HG03064 (cell line): ENCODE results near the gene NT5DC4.
A peak's percentile ranks its signal among the peaks of the same experiment; 100 is the strongest.

ENCODE experiments used
- ATAC-seq: cut with Tn5 transposase; IDR thresholded peaks from one replicate; pipeline ENCODE4 v1.9.1; 2021; ENCODE audit warnings: low read depth; ENCODE audit not compliant: unreplicated experiment

NT5DC4 gene

GRCh38 chr2:112777036-112777435 lies 56.2 kb downstream of the NT5DC4 start:
- ATAC-seq: no peak

- ATAC-seq: no peak
Measured at GRCh38 chr2:112779598-112779997, 58.8 kb downstream of the NT5DC4 start.

GRCh38 chr2:112782234-112782799 lies 61.5 kb downstream of the NT5DC4 start:
- peak; percentile 79 for ATAC-seq

DNA sequence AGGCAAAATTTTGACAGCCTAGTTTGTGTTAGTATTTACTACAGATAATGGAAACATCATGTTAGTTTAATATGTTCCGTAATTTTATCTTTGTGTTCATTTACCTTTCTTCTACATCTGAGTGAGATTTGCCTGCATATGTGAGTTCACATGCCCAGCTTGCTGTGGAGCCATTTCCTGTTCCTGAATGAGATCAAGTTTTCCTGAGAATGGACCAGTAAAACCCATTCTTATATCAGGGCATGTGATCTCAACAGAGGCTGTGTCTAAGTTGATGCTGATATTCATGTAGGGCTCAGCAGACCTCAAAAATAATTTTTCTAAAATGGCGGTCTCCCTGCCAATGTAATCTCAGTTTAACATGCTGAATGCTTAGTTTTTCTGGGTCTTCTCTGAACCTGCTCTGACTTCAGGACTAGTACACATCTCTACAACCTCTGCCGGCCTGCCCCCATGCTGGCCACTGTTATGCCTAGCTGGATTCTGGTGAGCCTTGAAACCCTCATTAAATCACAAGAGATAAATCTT lies 62.4 kb downstream of the NT5DC4 start:
- no peak for ATAC-seq

DNA sequence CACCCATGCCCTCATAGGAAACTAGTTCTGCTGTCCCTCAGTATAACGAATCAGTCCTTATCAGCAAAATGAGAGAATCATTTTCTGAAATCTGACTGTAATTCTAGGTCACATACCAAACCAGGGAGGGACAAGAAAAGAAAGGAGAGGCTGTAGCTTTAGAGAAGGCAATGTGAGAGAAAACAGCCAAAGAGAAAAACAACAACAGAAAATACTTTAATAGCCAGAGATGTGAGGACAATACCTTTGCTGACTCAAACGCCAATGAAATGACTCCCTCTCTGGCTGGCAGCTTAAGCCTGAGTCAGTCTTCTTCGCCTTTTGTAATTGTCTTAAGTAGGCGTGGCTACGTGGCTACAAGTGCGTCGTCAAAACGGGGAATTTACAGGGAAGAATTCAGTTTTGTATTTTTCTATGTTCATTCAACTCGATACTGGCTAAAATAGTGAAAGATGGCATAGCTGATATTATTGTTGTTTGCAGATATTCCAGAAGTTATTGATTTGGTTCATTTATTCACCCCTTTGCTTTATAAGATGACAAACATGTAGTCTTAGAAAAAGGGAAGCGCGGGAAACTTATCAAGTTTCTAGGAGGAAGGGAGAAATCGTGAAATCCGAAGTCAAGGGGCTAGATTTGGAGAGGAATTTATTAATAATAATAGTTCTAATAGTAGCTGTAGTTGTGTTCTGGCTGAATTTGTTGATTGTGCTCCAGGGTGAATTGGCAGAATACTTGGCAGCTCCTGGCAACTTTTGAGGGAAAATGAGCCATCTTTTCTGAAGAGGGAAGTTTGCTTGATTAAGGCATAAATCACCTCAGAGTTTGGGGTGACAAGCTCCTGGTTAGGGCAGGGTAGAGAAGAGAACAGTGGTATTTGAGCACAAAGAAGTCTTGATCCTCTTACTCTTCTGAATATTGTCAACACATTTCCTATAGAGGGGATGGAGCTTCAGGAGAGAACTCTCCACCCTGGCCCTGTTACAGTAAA lies 63.7 kb downstream of the NT5DC4 start, which contains the start of gene IL1A:
TSS of gene IL1A (minus strand) at position 295 of the 991 bp plus-strand sequence. CDS start 723 bp downstream, outside the sequence.
- no peak for ATAC-seq

DNA sequence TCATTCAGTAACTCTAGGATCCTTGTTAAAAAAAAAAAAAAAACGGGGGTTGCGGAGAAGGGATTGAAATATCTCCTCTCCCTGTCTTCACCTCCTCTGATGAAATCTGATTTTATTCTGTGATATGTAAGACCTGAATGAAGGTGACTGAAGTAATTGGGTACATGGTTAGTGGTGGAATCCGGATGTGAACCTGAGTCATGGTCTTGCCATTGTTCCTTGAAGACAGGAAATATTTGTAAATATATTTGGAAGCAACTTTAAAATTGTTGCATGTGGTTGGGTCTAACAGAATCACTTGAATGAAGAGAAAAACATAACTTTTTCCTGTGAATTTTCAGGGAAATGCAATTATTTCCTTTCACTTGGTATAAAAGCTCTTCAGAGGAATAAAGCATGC lies 66.5 kb downstream of the NT5DC4 start:
- no peak for ATAC-seq

DNA sequence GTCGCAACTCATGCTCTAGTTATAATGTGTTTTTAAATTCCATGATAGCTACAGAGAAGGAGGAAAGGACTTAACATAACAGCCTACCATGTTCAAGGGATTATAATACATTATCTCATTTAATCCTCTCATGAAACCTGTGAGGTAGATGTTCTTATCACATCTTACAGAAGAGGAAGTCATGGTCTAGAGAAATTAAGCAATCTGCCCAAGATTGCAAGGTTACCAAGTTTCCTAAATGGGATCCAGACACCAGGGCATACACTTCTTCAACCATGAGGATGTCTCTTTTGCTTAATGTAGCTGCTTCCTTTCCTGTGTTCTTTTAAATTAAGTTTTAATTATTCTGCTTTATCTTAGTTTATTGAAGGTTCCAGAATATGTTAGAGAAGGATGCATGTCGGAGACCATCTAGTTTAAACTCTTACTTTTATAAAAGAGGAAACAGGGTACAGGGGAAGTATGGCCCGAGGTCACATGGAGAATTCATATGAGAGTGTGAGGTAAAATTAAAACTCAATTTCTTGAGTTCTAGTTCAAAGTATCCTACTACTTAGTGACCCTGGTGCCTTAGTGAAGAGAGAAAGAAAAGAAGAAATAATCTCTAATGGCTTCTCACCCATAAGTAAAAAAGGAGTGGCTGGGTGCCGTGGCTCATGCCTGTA lies 67.0 kb downstream of the NT5DC4 start:
- no peak for ATAC-seq

DNA sequence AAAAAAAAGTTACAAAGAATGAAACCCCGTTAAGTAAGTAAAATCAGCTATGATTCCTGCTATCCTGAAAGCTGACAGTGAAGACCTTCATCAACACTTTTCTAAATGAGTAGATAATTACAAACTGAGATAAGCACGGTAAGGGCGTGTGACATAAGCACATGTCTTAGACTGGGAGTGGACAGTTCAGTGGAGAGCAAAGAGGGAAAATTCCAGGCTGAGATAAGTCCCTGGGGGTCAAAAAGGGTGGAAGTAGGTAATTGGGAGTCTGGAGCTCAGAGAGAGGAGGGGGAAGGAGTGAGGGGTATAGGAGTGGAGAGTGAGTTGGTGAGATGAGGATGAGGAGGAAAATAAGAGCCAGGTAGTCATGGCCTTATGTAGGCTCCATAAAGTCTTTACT lies 67.8 kb downstream of the NT5DC4 start:
- no peak for ATAC-seq
